ENCODE measurements around the gene RBM19.

The RBM19 gene

DNA sequence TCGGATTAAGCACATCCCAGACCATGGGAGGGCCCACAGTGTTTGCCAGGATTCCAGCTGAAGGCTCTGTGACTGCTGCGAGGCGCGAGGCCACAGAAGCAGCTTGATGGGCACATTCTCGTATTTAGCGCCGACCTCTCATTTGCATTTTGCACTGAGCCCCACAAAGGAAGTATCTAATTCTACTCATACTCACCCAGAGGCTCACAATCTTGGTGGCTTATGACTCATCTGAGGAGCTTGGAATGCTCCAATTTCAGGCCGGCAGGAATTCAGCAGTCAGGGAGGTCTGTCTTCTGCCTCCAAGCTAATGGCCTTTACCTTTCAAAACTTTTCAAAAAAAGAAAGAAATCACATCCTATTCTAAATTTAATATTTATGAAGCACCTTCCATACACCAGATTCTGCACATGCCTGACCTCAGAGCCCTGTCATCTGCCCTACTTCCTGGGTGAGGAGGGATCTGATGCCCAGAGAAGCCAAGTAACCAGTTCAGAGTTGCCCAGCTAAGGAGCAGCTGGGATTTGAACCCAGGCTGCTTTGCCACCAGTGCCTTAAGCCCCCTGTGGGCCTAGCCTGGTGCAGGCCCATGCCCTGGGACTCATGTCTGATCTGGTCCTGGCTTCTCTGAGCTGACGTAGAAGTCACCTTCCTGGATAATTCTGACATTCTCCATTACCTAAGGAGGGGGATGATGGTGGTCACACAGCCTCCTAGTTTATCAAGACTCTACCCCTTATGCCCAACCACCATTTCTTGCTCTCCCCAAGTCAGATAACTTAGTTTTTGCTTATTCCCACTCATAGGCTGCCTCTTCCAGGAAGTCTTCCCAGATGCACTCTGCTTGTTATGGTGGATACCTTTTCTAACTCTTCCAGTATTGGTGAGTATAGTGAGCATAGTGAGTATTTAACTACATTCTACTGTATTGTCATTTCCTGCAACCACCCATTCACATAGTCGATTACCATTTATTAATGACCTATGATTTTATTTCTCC lies 198.9 kb downstream of the RBM19 start:
- DNase-seq: no peak
